Stimulated activated CD4-positive, alpha-beta T cell treated with anti-CD3 and anti-CD28 coated beads, Interleukin-1b, Interleukin-23, amount 100 ng/mL, for 4 hours (primary cell): ENCODE data around the gene ASB1.

Source experiments
- DNase-seq, 2 donors: peaks; one replicate each; pipeline ENCODE4 v3.0.0-alpha.2; 2020; ENCODE audit warnings: low read depth in 2 of 2

The ASB1 gene

DNA sequence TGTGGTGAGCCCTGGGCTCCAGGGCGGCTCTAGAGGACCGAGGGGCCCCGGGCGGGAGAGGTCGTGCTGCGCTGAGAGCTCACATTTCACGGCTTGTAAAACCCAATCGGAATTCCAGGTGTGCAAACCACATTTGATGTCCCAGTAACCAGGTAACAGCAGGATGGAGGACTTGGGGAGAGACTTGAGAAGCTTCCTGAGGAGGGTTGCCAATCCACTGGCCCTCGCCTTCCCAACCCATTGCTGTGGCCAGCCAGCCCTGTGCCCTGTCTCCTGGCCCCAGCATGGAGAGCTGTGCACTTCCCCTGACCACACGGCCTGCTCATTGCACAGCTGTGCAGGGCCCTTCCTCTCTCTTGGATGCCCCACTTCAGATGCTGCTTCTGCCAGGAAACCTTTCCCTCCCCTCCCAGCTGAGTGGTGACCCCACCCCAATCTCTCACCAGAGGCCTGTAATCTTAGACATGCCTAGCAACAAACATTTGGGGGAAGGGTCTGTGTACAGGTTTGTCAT lies 39.6 kb downstream of the ASB1 start:
- DNase-seq = no peak

DNA sequence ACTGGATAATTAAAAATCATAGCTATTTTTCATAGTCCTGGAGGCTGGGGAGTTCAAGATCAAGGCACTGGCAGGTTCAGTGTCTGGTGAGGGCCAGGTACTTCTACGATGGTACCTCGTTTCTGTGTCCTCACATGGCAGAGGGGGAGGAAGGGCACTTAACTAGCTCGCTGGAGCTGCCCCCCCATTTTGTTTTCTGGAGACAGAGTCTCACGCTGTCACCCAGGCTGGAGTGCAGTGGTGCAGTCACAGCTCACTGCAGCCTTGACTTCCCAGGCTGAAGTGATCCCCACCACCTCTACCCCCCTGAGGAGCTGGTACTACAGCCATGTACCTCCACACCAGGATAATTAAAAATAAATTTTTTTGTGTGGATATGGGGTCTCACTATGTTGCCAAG lies 40.3 kb downstream of the ASB1 start:
- no peak for DNase-seq

DNA sequence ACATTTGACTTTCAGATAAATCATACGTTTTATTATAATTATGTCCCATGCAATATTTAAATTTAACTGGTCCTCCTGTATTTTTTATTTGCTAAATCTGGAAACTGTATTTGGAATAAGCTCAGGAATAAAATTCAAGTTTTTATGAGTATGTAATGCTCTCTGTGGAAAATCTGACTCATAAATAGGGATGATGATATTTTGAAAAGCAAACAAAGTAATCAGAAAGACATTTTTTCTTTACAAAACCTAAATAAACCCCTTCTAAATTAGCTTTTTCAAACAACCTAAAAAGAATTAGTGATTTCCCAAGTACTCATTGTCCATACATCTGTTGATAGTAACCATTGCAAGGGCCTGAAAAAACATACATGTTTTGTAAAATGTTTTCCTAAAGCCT lies 41.1 kb downstream of the ASB1 start:
- DNase-seq = no peak

DNA sequence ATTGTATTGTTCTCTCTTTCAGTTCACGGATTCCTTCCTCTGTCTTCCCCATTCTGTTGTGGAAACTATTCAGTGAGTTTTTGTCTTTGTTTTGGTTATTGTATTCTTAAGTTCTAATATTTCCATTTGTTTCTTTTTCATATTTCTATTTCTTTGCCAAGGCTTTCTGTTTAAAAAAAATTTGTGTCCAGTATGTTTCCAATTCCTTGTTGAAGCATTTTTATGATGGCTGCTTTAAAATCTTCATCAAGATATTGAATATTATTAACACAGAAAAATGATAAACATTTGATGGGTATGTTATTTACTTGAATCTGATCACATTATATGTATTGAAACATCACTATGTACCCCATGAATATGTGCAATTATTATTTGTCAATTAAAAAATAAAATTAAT lies 42.4 kb downstream of the ASB1 start:
- DNase-seq = no peak

DNA sequence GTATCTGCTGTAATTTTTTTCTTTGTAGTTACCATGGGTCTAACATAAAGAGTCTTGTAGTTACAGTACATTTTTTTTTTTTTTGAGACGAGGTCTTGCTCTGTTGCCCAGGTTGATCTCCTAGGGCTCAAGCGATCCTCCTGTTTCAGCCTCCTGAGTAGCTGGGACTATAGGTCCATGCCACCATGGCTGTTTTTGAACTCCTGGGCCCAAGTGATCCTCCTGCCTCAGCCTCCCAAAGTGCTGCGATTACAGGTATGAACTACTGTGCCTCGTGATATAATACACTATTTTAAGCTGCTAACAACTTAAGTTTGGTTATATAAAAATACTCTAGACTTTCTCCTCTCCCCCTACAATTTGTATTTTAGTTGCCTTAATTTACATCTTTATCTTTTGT lies 46.3 kb downstream of the ASB1 start:
- DNase-seq = no peak

DNA sequence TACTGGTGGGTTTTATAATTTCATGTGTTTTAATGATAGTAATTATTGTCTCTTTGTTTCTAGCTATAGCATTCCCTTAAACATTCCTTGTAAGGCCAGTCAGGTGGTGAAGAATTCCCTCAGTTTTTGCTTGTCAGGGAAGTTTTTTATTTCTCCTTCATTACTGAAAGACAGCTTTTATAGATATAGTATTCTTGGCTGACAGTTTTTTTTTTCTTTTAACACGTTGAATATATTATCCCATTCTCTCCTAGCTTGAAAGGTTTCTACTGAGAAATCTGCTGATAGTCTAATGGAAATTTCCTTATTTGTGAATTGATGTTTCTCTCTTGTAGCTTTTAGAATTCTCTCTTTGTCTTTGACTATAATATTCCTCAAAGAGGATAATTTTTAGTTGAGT lies 46.8 kb downstream of the ASB1 start:
- DNase-seq = no peak

DNA sequence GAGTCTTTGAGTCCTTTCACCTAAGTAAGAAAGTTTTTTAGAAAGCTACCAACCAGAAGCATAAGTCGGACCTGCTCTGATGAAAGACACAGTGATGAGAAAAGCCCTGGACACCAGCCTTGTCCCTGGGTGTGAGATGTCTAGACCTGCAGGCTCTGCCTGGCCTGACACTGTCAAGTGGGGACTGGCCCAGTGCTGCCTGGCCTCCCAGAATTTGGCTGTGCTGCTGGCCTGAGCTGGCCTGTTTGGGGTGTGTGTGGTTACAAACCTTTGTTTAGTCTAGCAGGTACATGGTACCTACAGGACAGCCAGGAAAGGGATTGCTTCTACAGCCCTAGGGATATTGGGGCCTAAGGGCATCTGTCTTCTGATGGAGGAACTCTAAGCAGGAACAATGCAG lies 48.3 kb downstream of the ASB1 start:
- no peak for DNase-seq

DNA sequence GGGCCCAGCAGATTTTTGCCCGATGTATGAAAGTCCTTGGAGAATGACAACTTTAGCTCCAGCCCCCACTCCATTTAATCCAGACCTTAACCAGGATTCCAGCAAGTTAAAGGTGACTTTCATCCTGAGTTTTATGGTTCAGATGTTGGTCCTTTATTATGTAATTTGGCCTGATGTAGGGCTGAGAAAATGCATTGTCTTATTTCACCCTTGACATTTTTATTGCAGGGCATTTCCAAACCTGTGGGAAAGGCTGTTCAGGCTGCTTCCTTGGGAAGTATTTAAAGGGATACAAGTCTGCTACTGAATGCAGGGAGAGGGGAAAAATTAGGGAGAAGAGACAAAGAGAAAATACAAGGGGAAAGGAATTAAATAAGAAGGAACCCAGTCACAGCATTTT lies 48.8 kb downstream of the ASB1 start:
- no peak for DNase-seq

DNA sequence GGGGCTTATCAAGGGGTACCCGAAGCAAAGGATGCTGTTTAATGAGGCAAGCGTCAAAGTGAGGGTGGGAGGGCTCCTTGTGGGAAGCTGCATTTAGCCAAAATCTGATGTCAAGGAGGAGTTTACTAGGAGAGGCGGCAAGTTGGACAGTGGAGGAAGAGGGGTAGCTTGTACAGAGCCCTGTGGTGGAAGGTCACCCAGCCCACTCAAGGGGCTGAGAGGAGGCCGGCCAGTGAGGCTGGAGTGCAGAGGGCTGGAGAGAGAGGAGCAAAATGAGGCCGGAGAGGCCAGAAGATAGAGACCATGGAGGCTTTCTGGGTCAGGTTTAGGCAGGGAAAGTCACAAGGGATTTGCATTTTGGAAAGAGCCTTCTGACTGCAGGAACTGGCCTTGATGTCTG lies 49.5 kb downstream of the ASB1 start:
- no peak for DNase-seq

DNA sequence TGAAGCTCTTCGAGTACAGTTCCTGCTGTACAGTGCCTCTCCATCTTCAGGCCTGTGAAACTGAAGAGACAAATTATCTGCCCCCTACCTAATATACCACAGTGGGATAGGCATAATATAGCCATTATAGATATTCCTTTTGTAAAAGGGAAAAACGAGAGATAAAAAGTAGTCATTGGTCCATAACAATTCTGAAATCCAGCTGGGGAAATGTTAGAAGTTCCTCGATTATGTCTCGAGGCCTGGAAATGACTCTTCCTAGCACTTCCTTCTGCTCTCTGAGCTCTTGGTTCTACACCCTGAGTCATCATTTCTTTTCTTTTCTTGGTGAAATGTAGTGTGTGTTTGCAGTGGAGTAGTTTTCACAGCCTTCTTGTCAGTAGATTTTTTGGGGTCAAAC lies 51.5 kb downstream of the ASB1 start:
- no peak for DNase-seq

DNA sequence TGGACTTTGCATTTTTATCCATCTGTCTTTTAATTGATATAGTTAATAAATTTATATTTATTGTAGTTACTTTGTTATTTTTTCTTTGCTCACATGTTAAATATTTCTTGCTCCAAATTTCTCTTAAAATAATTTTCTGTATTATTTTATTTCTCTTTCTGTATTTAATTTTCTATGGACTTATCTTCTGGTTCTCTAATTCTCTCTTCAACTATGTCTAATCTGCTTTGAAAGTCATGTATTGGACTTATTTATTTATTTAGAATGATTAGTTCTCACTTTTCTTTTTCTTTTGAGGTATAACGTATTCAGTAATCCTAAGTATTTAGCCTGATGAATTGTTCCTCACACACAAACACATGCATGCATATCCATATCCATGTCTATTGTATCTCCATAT lies 53.1 kb downstream of the ASB1 start:
- DNase-seq = no peak

DNA sequence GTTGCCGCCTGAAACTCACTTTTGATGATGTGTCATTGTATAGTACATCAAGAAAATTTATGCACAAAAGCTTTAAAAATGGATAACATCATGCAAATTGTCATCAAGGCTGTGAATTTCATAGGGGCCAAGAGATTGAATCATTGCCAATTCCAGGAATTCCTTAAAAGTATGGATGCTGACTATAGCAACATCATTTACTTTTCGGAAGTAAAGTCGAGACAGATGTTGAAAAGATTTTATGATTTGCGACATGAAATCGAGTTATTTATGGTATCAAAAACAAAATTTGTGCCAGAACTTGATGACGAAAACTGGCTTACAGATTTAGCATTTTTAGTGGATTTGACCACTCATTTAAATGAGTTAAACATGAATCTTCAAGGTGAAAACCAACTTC lies 56.3 kb downstream of the ASB1 start:
- DNase-seq = no peak

DNA sequence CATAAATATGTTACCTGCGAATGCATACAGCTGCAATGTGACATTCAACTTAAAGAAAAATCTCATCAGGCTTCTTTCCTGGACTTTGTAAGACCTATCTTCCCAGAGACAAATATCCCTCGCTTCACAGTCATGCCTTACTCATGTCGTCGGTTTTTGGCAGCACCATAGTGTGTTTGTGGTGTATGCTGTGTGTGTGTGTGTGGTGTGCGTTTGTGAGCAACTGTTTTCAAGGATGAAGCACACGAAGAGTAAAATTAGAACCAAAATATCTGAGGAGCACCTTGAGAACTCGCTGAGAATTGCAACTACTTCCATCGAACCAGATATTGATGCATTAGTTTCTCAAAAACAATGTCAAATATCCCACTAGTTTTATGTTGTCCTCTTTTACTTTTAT lies 56.9 kb downstream of the ASB1 start:
- DNase-seq = no peak

DNA sequence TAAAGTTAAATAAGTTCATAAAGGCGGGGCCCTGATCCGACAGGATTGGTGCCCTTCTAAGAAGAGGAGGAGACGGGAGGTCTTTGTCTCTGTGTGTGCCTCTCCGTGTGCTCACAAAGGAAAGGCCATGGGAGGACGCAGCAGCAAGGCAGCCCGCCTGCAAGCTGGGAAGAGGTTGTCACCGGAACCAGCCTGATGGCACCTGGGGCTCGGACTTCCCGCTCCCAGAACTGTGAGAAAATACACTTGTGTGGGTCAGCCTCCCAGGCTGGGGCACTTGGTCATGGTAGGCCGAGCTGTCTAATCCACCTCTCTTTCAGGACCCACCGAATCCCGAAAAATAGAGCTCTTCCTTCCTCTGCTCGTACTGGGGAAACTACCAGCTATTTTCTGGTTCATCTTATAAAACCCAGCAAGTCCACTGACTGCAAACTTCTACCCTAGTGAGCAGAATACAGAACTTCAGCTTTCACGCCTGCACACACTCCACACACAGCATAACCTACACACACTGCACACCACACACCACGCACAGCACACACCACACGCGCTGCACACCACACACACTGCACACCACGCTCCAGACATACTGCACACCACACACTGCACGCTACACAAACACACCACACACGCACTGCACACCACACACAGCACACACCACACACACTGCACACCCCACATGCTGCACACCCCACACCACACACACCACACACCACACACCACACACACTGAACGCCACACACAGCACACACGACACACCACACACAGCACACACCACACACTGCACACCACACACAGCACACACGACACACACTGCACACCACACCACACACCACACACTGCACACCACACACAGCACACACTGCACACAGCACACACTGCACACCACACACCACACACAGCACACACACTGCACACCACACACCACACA lies 58.1 kb downstream of the ASB1 start:
- DNase-seq = no peak

DNA sequence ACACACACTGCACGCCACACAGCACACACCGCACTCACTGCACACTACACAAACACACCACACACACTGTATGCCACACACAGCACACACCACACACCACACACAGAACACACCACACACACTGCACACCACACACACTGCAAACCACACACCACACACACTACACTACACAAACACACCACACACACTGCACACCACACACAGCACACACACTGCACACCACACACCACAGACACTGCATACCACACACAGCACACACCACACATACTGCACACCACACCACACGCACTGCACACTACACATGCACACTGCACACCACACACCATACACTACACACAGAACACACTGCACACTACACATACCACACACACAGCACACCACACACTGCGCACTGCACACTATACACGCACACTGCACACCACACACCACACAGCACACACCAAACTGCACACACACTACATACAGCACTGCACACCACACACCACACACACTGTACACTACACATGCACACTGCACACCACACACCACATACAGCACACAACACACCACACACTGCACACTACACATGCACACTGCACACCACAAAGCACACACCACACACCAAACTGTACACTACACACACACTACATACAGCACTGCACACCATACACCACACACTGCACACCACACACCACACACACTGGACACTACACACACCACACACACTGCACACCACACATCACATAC lies 59.6 kb downstream of the ASB1 start:
- no peak for DNase-seq

DNA sequence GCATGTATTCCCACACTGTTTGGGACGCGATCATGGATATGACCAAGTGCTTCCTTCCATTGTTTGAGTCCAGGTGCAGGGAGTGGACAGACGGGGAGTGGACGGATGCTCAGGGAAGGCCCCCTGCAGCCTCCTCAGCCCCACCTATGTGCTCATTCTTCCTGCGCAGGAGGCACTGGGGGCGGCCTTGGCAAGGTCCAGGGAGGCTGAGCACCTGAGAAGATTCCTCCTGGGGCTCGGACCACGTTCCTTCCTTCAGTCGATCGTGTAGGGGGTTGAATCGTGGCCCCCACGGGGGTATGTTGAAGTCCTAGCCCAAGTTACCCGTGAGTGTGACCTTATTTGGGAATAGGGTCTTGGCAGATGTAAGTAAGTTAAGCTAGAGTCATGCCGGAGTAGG lies 60.4 kb downstream of the ASB1 start:
- DNase-seq = no peak

DNA sequence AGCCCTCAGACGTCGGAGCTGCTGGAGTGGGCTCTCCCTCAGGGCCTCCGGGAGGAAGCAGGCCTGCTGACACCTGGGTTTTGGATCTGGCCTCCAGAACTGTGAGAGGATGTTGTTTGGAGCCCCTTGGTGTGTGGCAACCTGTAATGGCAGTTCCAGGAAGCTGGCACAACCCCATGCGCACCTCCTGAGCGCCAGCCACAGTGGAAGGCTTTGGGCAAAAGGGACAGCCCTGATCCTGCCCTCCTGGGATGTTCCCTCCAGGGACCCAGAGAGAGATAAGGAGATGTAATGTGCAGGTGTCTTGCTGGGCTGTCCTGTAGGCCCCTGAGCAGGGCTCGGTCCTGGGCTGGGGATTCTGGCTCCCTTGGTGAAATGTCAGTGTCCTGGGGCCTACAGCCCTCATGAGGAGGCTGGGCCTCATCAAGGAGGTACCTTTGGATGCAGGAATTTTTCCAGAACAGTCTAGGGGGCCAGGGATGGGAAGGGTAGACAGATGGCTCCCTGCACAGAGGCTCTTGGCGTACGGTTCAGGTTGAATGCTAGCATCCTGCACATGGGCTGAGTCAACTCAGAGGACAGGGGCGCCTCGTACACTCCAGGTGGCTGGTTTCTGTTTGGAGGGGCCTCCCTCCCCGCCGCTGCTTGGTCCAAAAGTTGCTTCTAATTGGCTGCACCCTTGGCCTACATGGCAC lies 61.1 kb downstream of the ASB1 start:
- no peak for DNase-seq

DNA sequence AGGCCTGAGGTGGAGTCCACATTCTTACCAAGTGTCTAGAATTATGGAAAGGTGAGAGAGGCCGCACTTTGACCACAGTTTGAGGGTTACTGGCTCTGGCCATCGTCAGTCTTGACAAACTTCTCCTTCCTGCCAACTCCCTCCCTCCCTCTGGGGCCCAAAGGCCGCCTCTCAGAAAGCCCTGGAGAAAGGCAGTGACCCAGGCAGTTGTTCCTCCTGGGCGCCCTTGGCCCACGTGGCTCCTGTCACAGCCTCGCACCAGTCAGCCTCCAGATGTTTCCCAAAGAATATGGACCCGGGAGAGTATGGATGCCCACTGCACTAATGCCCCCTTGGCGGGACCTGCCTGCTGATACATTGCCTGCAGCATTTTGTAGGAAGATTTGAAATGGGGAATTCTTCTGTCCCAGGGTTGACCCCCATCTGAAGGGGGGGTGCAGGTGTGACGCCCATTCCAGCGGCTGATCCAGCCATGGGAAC lies 61.7 kb downstream of the ASB1 start:
- DNase-seq = no peak

DNA sequence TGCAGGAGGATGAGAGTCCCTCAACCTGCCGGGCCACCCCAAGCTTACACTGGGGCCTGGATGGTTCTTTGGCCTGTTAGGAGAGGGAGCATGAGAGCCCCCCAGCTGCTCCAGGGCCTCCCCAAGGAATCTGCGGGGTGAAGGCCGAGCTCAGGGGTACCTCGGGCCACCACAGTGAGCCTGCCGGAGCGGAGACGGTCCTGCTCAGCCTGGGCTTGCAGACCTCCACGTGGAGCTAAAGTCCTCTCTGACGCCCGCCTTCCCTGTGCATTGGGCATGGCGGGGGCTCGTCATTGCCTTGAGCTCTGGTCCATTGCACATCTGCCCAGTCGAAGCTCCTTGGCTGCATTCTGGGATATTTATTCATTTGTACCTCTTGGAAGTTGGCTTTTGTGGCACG lies 62.7 kb downstream of the ASB1 start:
- DNase-seq = no peak

DNA sequence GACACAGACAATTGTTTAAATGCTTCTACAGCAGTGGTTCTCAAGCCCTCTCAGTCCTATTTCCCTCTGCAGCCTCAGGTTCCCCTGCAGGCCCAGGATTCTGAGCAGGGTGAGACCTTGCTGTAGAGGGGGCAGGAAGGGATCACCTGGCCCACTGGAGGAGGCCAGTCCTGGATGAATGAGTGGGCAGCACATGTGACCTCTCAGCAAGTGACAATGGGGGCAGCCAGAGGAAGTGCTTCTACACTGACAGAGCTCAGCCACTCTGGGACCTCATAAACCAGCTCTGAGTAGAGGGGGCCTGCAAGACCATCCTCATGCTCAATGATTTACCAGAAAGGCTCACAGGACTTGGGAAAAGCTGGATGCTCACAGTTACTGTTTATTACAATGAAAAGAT lies 63.2 kb downstream of the ASB1 start:
- DNase-seq = no peak

DNA sequence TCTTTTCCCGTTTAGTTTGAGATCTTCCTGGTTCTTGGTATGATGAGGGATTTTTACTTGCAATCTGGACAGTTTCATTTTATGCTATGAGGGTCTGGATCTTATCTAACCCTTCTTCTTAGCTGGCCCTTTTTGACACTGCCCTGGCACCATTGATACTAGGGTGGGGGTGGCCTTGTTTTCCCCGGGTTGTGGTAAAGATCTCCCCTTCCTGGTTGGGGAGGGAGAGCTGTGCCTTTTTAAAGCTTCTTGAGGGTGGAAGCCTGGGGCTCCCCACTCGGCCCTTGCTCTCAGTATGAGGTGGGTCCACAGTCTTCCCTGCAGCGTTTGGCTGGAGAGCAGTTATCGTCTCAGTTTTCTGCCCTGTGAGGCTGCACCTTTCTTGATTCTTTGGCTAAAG lies 66.1 kb downstream of the ASB1 start:
- no peak for DNase-seq

DNA sequence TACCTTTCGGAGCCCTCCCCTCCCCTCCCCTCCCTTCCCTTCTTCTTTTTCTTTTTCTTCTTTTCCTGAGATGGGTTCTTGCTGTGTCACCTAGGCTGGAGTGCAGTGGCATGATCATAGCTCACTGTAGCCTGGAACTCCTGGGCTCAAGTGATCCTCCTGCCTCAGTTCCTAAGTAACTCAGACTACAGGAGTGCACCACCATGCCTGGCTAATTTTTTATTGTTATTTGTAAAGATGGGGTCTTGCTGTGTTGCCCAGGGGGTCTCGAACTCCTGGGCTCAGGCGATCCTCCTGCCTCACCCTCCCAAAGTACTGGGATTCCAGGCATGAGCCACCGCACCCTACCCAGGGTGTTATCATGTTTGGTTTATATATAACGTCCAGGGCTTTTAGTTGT lies 66.7 kb downstream of the ASB1 start:
- DNase-seq = no peak
